Stimulated activated CD4-positive, alpha-beta T cell treated with anti-CD3 and anti-CD28 coated beads, Interleukin-12 subunit alpha, Interleukin-12 subunit beta, amount 100 ng/mL, for 24 hours (primary cell): Measurements from ENCODE around the gene DCP2.

Experiments used
- DNase-seq, 2 experiments: peaks; one replicate each; pipeline ENCODE4 v3.0.0-alpha.2; 2020; ENCODE audit warnings: low read depth in 2 of 2

DCP2 gene

DNA sequence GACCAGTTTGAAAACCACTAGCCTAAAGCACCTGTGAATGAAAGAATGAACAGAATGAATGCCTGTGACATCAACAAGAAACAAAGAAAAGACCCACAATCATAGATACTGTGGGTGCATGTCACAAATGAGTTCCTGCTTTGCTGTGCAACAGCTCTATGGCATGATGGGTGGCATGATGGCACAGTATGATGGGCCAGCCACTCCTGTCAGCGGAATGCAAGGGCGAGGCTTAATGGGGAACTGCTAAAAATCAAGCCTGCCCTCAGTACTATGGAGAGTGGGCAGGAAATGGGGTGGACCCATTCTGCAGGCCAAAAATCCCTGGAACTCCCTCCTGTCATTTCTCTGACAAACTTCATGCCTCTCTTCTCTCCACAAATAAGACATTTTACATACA lies 89.0 kb downstream of the DCP2 start:
- DNase-seq: no peak

DNA sequence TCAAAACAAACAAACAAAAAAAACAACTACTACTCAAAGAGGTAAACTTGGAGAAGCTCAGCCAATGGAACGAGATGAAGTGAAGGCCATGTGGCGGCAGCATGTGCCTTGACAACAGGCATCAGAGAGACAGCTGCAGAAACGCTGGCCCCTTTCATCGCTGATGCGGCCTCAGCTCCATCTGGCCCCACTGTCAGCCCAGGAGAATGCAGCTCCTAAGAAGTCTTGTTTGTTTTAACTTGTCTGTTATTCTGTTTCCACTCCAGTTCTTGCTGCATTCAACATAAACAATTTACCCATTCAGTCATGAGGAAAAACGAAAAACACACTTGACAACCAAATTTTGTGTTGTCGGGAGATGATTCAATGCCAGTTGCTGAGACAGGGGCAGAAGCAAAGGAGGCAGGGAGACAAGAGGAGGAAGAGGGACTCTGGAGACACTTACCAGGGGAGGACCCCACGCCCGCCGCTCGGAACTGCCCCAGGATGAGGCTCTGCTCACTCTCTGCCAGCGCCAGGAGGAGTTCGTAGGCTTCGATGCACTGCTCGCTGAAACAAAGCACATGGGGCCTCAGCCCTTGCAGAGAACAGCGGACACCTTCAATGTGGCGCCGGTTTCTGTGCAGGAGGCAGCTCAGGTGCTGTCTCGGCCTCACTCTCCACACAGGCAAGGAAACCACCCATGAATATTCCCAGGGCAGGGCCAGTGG lies 91.2 kb downstream of the DCP2 start:
- no peak for DNase-seq

DNA sequence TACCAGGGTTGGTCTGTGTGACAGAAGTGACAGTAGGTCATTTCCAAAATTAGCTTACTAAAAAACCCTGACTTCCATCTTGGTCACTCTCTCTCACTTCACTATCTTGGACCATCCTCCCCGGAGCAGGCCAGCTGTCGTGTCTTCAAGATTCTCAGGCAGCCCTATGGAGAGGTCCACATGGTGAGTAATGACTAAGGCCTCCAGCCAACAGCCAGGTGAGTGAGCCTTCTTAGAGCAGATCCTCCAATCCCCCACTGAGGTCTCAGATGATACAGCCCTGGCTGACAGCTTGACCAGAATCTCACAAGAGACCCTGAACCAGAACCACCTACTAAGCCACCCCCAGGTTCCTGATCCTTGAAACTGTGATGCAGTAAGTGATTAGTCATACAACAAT lies 92.0 kb downstream of the DCP2 start:
- DNase-seq: no peak
